NCI-H1417 treated with DMSO at 0.1 percent for 48 hours (cell line): Measurements from ENCODE around the gene FNBP1L.

Source experiments
- DNase-seq: peaks from one replicate; lab custom pipeline; 2025; lab: John Stamatoyannopoulos, UW

FNBP1L gene

DNA sequence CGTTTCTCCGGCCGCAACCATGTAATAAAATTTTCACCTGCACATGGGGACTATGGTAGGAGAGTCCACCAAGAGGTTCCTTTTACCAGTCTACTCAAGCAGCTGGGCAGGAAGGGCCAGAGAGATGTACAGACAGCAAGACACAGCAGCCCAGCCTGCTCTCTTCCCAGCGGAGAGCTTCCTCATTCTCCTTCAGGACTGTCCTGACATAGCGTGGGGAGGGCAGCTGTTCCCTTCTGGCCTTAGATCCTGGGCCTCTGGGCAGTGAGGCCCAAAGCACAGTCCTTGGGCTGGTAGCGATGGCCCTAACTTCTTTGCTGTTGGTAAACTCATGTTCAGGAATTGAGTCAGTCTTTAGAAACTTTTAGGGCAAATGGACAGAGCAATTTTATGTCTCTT lies 144.6 kb downstream of the FNBP1L start:
- no peak for DNase-seq

- DNase-seq = no peak
Measured at GRCh38 chr1:93593854-93594602, 146.1 kb downstream of the FNBP1L start.

DNA sequence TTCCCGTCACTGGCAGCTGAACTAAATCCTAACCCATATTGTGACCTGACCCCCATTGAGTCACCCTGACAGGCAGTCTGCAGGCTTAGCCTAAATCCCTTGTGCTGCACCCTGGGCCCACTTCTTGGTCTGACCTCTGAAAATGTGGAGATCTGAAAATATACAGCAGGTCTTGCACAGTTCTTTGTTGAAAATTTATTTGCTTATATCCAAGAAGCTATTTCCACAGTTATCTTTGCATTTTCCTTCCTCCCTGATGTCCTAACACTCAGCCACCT lies 146.6 kb downstream of the FNBP1L start:
- no peak for DNase-seq

DNA sequence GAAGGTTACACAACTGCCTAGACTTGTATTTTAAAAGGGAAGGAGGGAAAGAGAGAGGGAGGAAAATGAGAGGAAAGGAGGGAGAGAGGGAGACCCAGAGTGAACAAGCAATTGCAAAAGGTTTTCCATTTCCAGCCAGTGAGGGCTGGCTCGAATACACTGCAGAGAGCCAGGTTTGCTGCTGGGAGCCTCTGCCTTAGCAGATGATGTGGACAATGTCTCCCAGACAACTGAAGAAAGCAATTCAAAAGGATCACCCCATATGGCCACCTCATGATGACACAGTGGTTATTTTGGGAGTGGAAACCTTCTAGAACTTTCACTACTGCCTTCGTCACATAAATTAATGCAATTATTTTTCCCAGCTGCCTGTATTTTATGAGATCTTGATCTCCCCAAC lies 147.3 kb downstream of the FNBP1L start:
- DNase-seq = no peak

- no peak for DNase-seq
Measured at GRCh38 chr1:93595743-93596142, 147.8 kb downstream of the FNBP1L start.

GRCh38 chr1:93596329-93597089 lies 148.6 kb downstream of the FNBP1L start:
- DNase-seq = no peak

DNA sequence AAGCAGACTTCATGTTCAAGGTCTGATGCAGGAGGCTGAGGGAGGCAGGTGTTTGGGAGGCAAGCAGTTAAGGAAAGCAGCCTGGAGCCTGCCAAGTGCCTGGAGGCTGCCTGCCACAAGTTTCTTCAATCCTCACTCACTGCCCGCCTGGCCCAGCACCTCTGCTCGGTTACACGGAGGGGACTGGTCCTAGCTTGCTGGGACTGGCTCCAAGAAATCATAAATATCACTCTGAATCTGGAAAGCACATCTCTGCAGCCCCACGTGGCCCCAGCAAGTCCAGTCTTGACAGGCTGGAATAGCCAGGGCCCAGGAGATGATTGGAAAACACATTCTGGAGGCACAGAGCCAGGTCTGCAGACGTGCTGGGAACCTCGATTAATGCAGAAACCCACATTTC lies 149.8 kb downstream of the FNBP1L start:
- no peak for DNase-seq

- no peak for DNase-seq
Measured at GRCh38 chr1:93598396-93598795, 150.5 kb downstream of the FNBP1L start.

- DNase-seq = no peak
Measured at GRCh38 chr1:93598861-93599439, 151.0 kb downstream of the FNBP1L start.

DNA sequence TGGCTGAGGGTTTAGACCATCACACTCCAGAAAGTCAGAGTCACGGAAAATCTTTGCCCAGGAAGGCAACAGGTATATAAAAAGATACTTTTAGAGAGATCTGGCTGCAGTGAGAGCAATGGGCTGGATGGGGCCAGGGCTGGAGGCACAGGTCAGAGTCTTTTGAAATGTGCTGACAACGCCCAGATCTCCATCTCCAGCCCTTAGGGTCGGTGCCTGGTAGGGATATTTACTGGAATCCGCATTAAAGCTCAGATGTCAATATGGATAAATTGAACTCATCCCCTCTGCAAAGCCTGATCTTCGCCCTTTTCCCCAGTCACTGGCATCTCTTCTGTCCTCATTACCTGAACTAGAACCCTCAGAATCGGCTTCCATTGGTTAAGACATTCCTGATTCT lies 151.6 kb downstream of the FNBP1L start:
- DNase-seq = no peak

DNA sequence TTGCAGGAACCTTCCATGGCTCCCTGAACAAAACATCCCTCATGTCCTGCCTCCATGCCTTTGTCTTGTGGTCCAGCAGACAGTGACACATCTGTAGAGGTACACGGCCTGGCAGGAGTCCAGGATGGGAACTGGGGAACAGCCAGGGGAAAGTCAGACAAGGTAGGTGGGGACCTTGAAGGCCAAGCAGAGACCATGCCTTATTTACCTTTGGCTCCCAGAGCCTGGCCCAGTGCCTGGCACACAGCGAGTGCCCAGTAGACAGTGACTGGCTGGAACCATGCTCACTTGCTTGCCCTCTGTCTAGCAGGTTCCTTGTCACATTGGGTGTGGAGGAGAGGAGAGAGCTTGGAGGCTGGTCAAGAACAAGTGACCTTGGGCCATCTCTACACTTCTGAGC lies 152.7 kb downstream of the FNBP1L start:
- no peak for DNase-seq

GRCh38 chr1:93601686-93602085 lies 153.8 kb downstream of the FNBP1L start:
- DNase-seq = no peak

GRCh38 chr1:93602101-93602500 lies 154.2 kb downstream of the FNBP1L start:
- DNase-seq = no peak

DNA sequence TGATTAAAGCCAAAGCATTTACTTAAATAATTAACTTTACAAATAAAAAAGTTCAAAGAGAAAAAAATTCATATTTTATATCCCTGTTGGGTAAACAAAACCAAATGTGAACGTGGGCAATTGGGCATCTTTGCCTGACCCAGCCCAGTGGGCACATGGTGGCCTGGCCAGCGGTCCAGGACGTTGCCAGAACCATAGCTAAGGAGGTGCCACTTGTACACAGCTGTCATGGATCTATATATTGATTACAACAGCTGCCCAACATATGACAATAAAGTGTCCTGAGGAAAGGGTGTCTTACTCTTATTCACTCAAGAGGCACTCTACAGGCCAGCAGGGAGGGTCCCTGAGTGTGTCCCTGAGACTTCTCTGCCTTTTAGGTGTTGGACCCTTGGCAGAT lies 155.2 kb downstream of the FNBP1L start:
- DNase-seq = no peak

DNA sequence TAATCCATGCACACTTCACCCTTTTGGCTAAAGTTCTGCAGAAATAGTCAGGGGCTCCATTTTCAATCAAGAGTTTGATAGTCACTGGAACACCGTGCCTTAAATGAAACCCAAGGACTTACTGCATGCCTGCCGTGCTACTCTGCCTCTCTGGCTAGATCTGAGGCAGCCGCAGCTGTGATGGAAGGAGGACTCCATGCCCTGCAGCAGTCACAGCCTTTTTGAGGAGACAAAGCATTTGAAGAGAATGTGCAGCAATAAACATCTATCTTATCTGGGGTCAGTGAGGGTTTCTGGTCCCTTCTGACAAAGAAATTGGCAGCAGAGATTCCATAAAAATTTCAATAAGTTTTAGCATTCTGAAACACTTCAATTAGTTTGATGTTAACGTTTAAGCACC lies 155.7 kb downstream of the FNBP1L start:
- no peak for DNase-seq
